AG04450 (cell line): ENCODE data around the gene GNAL. TPM values are rescaled to one million over a fixed set of nuclear protein-coding genes. Genes with fewer than 3 reads are reported as not detected.

Experiments
- CTCF ChIA-PET: fragments of 300-600, 350-600 bp; formaldehyde crosslinking; extraction: SDS; loops from one replicate; lab custom pipeline; 2022; ENCODE audit warnings: antibody characterized with exemption, inconsistent platforms; lab: Charles Lee
- POLR2A ChIA-PET: fragments of 350-600 bp; formaldehyde crosslinking; extraction: SDS; loops from one replicate; lab custom pipeline; 2021; ENCODE audit warnings: antibody characterized with exemption, inconsistent platforms; lab: Yijun Ruan, JAX
- DNase-seq: peaks from one replicate; pipeline ENCODE4 v3.0.0-alpha.2; 2011; ENCODE audit warnings: low read depth, low spot score
- H3K27ac ChIP-seq: one replicate; pipeline ENCODE4 v1.5.1; 2012; ENCODE audit warnings: low read depth, low read length, control low read depth
- H3K27me3 ChIP-seq: one replicate; pipeline ENCODE4 v1.6.0; 2012; ENCODE audit warnings: low read length; ENCODE audit not compliant: control insufficient read depth, insufficient read depth
- H3K4me3 ChIP-seq: 2 replicates; pipeline ENCODE4 v1.5.1; 2011; ENCODE audit warnings: mild to moderate bottlenecking, low read depth, low read length, control low read depth
- H3K9me3 ChIP-seq: 2 replicates; pipeline ENCODE4 v1.5.1; 2012; ENCODE audit warnings: low read length; ENCODE audit not compliant: control insufficient read depth, insufficient read depth
- CTCF ChIP-seq: IDR thresholded peaks from 2 replicates; pipeline ENCODE4 v1.5.1; 2011; ENCODE audit warnings: low read depth, low read length, control low read depth, inconsistent platforms
- polyA plus RNA-seq: library from polyadenylated mRNA; depleted of rRNA; stranded (reverse); fragments of >200 nt; gene quantifications from 2 replicates; pipeline ENCODE4 v1.2.3, GENCODE V29; 2011

The GNAL gene
- polyA plus RNA-seq, 1 experiment = 0.51 TPM

GRCh38 chr18:11728249-11728648 lies 39.2 kb downstream of the GNAL start:
- ChIA-PET CTCF (interaction anchor here (1.0 to 1.7 kb wide), 7 partner anchors 71 to 1168 kb away, joined by 3 to 7 read pairs (median 3); no protein-coding TSS in a partner anchor), POLR2A (no interaction called here)
- no peaks in the 10 kb centered on the region for H3K9me3 ChIP-seq
- no peak for DNase-seq
- peaks cover 17% of the 10 kb centered on the region for H3K27me3 ChIP-seq
- H3K27ac ChIP-seq = no peak overlapping the region
- TF ChIP-seq CTCF = no peak; the same call in 1 of the 2 replicates
- no peak overlapping the region for H3K4me3 ChIP-seq

DNA sequence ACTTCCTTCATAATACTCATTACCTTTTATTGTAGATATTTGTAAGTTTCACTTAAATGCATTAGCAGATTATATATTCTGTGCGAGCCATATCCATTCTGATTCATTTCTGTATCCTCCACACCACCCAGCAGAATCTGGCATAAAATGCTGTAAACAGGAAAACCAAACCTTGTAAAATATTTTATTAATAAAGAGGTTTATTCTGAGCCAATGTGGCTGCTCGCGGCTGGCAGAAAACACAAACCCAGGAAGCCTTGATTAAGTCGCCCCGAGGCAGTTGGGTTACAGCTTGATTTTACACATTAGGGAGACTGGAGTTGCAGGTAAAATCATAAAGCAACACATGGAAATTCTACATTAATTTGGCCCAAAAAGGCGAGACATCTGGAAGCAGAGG lies 40.5 kb downstream of the GNAL start:
- Histone ChIP-seq H3K9me3 (no peaks in the 10 kb centered on the region), H3K4me3 (no peak overlapping the region), H3K27me3 (peaks cover 15% of the 10 kb centered on the region), H3K27ac (no peak overlapping the region)
- ChIA-PET POLR2A (no interaction called here), CTCF (interaction anchor here (0.6 to 0.7 kb wide), 2 partner anchors 110 to 112 kb away, joined by 3 to 4 read pairs; no protein-coding TSS in a partner anchor)
- no peak for DNase-seq
- no peak for TF ChIP-seq CTCF

DNA sequence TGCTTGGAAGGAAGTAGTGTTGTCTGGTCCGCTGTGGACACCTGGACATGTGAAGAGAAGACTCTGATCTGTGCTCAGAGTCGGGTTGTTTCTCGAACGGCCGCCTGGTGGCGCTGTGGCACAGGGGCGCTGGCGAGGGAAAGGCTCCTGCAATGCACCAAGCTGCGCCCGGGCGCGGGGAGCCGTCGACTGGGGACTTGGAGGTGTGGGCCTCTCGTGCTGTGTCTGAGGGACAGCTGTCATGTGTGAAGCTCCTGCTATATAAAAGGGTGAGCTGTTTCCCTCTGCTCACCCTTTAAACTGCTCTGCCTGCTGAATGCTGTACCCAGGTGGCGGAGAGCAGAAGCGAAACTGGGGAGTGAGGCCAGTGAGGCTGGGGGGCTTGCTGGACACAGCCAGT lies 44.0 kb downstream of the GNAL start:
- ChIA-PET CTCF (interaction anchor here (0.6 to 3.8 kb wide), 50 partner anchors 9 to 538 kb away, joined by 3 to 68 read pairs (median 4); partner anchors contain the start of gene IMPA2), POLR2A (interaction anchor here (0.5 kb wide), 1 partner anchor 186 kb away, joined by 5 read pairs; no protein-coding TSS in a partner anchor)
- peak; percentile 90 for TF ChIP-seq CTCF
- peak; percentile 15 for DNase-seq
- H3K9me3 ChIP-seq = no peaks in the 10 kb centered on the region; the same call in 1 of the 2 replicates
- H3K27me3 ChIP-seq = peaks cover 19% of the 10 kb centered on the region
- no peak overlapping the region for H3K27ac ChIP-seq
- H3K4me3 ChIP-seq = peak overlapping the region; percentile 43

DNA sequence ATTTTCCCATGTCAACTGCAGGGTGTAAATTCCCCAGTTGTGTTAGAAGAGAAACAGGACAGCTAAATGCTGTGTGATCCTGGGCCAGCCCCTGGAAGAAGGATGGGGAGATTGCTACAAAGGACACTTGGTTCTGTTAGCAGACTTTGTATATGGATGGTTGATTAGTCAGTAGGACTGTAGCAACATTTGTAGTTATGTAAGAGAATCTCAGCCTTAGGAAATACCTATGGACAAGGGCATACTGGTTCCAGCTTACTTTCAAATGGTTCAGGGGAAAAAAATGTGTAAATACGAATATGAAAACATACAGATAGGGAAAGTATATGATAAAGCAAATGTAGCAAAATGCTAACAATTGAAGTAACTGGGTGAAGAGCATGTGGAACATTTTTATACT lies 47.6 kb downstream of the GNAL start:
- H3K27me3 ChIP-seq = peaks cover 20% of the 10 kb centered on the region

More for the DNA sequence above, 47.6 kb downstream of the GNAL start:
- ChIA-PET POLR2A (no interaction called here), CTCF (interaction anchor here (0.7 to 2.3 kb wide), 6 partner anchors 12 to 535 kb away, joined by 4 to 8 read pairs (median 5); no protein-coding TSS in a partner anchor)
- no peak for DNase-seq
- no peak for TF ChIP-seq CTCF
- no peaks in the 10 kb centered on the region; the same call in 1 of the 2 replicates for H3K9me3 ChIP-seq
- H3K27ac ChIP-seq = no peak overlapping the region
- no peak overlapping the region for H3K4me3 ChIP-seq
